H1 (cell line): ENCODE data around the gene PARP15.

Experiments used
- CHD2 ChIP-seq: IDR thresholded peaks from 2 replicates; pipeline ENCODE4 v1.6.1; 2012; ENCODE audit warnings: low read length, improper control_type of control experiment
- EP300 ChIP-seq, 2 experiments: IDR thresholded peaks; 1 replicate in 1 of 2; 2 replicates in 1 of 2; pipeline ENCODE4 v1.6.1; 2011 to 2012; ENCODE audit warnings: low read depth in 2 of 2, low read length in 2 of 2, mild to moderate bottlenecking in 2 of 2, borderline replicate concordance in 1 of 2, inconsistent platforms in 1 of 2, moderate library complexity in 1 of 2
- NRF1 ChIP-seq: IDR thresholded peaks from 2 replicates; pipeline ENCODE4 v1.6.1; 2011; ENCODE audit warnings: mild to moderate bottlenecking, low read depth, low read length, improper control_type of control experiment
- RAD21 ChIP-seq, 2 experiments: IDR thresholded peaks in 1 of 2; conservative IDR thresholded peaks in 1 of 2; 2 replicates each; pipeline ENCODE4 v1.6.1; 2011; ENCODE audit warnings: low read depth in 2 of 2, low read length in 2 of 2, improper control_type of control experiment in 1 of 2, inconsistent platforms in 1 of 2, mild to moderate bottlenecking in 1 of 2, moderate library complexity in 1 of 2
- YY1 ChIP-seq: IDR thresholded peaks from 2 replicates; pipeline ENCODE4 v1.6.1; 2011; ENCODE audit warnings: low read depth, mild to moderate bottlenecking, low read length
- TF ChIP-seq, protein P1 (sequence below), 3 experiments: IDR thresholded peaks; 1 replicate in 2 of 3; 2 replicates in 1 of 3; pipeline versions ENCODE4 v1.5.1 to v1.6.1; 2011; ENCODE audit warnings: low read length in 3 of 3, mild to moderate bottlenecking in 3 of 3, inconsistent platforms in 2 of 3, low read depth in 1 of 3, moderate library complexity in 1 of 3; ENCODE audit not compliant: insufficient read depth in 1 of 3; ENCODE audit errors: control extremely low read depth in 1 of 3
- TF ChIP-seq, protein P2 (sequence below): IDR thresholded peaks from 2 replicates; pipeline ENCODE4 v1.6.1; 2012; ENCODE audit warnings: inconsistent platforms

DNA sequence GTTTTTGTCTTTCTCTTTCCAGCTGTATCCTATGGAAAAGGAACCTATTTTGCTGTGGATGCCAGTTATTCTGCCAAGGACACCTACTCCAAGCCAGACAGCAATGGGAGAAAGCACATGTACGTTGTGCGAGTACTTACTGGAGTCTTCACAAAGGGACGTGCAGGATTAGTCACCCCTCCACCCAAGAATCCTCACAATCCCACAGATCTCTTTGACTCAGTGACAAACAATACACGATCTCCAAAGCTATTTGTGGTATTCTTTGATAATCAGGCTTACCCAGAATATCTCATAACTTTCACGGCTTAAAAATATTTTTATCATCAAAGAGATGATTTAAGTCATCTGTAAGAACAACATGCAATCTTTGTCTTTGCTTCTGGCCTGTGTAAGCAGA lies 58.3 kb downstream of the PARP15 start:
- no peak for TF ChIP-seq YY1
- TF ChIP-seq, protein P1, sequence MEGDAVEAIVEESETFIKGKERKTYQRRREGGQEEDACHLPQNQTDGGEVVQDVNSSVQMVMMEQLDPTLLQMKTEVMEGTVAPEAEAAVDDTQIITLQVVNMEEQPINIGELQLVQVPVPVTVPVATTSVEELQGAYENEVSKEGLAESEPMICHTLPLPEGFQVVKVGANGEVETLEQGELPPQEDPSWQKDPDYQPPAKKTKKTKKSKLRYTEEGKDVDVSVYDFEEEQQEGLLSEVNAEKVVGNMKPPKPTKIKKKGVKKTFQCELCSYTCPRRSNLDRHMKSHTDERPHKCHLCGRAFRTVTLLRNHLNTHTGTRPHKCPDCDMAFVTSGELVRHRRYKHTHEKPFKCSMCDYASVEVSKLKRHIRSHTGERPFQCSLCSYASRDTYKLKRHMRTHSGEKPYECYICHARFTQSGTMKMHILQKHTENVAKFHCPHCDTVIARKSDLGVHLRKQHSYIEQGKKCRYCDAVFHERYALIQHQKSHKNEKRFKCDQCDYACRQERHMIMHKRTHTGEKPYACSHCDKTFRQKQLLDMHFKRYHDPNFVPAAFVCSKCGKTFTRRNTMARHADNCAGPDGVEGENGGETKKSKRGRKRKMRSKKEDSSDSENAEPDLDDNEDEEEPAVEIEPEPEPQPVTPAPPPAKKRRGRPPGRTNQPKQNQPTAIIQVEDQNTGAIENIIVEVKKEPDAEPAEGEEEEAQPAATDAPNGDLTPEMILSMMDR (IDR thresholded peaks at IDR 0.05; ENCODE audit: control extremely low read depth in 1 of 3, insufficient read depth in 1 of 3, low read depth in 1 of 3, low read length in 3 of 3), result no peak
- TF ChIP-seq NRF1, result no peak
- TF ChIP-seq, protein P2, sequence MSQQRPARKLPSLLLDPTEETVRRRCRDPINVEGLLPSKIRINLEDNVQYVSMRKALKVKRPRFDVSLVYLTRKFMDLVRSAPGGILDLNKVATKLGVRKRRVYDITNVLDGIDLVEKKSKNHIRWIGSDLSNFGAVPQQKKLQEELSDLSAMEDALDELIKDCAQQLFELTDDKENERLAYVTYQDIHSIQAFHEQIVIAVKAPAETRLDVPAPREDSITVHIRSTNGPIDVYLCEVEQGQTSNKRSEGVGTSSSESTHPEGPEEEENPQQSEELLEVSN, result no peak
- no peak for TF ChIP-seq RAD21 (IDR thresholded peaks at IDR 0.05 in 1 of 2, conservative IDR thresholded peaks at IDR 0.05 in 1 of 2; ENCODE audit: low read depth in 2 of 2, low read length in 2 of 2)
- TF ChIP-seq EP300 (IDR thresholded peaks at IDR 0.05; ENCODE audit: borderline replicate concordance in 1 of 2, low read depth in 2 of 2, low read length in 2 of 2), result no peak
- no peak for TF ChIP-seq CHD2
